Mesodermal cell (in vitro differentiated cells): Measurements from ENCODE around the gene KIF1C.

Source experiments
- H3K27ac ChIP-seq: 2 replicates; pipeline ENCODE4 v1.7.0; 2013; ENCODE audit warnings: mild to moderate bottlenecking, low read depth, low read length, moderate library complexity; ENCODE audit not compliant: severe bottlenecking
- H3K36me3 ChIP-seq: 2 replicates; pipeline ENCODE4 v1.7.1; 2013; ENCODE audit warnings: mild to moderate bottlenecking, low read length, moderate library complexity; ENCODE audit not compliant: control insufficient read depth, insufficient read depth
- H3K4me1 ChIP-seq: one replicate; pipeline ENCODE4 v1.7.1; 2013; ENCODE audit warnings: mild to moderate bottlenecking, low read length; ENCODE audit not compliant: insufficient read depth, control insufficient read depth, poor library complexity, severe bottlenecking
- H3K4me3 ChIP-seq: 2 replicates; pipeline ENCODE4 v1.7.0; 2013; ENCODE audit warnings: low read length, control low read depth, mild to moderate bottlenecking; ENCODE audit not compliant: insufficient read depth, poor library complexity, severe bottlenecking; ENCODE audit errors: extremely low read depth
- H3K9me3 ChIP-seq: 2 replicates; pipeline ENCODE4 v1.7.1; 2013; ENCODE audit warnings: mild to moderate bottlenecking, low read length, moderate library complexity; ENCODE audit not compliant: control insufficient read depth
- WGBS, 2 experiments: methylation state at CpG; one replicate each; pipeline ENCODE4 v1.1.5; 2013; ENCODE audit warnings: missing lambda C conversion rate in 2 of 2; ENCODE audit not compliant: insufficient coverage in 2 of 2; 5-methylcytosine and 5-hydroxymethylcytosine counted together

Gene KIF1C

DNA sequence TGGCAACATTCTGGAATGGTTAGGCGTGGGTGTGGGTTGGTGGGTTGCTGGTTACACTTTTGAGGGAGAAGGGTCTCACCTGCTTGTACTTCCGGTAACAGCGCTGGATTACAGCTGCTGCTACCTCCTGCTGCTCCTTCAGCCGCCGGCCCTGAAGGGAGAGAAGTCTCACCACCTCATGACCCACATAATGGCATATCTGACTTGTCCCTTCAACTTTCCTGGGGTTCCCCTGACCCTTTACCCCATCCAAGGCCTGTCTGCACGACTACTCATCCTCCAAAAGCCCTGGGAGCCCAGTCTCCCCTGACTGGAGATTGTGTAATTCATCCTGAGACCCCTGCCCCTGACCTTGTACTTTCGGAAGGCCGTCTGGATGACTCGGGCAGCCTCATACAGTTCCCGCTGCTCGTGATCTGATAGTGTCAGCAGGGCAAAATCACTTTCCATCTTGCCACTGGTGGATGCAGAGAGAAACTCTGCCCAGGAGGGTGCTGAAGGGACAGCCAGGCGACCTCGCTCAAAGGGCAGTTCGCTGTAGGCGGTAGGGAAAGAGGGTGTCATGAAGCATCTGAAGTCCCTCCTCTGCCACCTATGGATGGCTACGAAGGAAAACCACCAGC lies 28.1 kb upstream of the KIF1C start:
- H3K4me3 ChIP-seq, result peak overlapping the region; percentile 81
- peaks cover 4% of the 10 kb centered on the region for H3K9me3 ChIP-seq
- 86% methylated on average over 16 of the region's 16 CpGs for WGBS, 2 experiments
- H3K36me3 ChIP-seq, result peaks cover 60% of the 10 kb centered on the region
- H3K27ac ChIP-seq, result peak overlapping the region; percentile 97
- peaks cover 10% of the 10 kb centered on the region for H3K4me1 ChIP-seq

DNA sequence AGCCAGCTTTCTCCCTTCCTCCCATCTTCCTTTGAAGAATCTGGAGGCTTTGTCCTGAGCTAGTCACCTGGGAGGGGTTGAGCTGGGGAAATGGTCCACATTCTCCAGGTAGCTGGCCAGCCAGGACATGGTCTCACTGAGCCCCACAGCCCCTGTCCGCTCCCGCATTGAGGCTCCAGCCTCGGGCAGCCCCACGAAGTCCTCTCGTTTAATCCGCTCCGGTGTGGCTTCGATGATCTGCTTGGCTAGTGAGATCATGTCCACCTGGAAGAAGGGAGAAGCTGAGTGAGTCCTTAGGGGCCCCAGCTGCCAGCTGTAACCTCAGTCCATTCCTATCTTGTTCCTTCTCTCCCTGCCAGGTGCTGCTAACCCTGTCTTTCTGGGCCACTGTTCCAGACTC lies 27.5 kb upstream of the KIF1C start:
- no peak overlapping the region for H3K4me3 ChIP-seq
- 96 to 100% methylated on average over 1 to 5 of the region's 8 CpGs for WGBS, 2 experiments
- H3K9me3 ChIP-seq, result peaks cover 1% of the 10 kb centered on the region
- H3K4me1 ChIP-seq, result peaks cover 10% of the 10 kb centered on the region
- H3K36me3 ChIP-seq, result peaks cover 54% of the 10 kb centered on the region
- H3K27ac ChIP-seq, result no peak overlapping the region

DNA sequence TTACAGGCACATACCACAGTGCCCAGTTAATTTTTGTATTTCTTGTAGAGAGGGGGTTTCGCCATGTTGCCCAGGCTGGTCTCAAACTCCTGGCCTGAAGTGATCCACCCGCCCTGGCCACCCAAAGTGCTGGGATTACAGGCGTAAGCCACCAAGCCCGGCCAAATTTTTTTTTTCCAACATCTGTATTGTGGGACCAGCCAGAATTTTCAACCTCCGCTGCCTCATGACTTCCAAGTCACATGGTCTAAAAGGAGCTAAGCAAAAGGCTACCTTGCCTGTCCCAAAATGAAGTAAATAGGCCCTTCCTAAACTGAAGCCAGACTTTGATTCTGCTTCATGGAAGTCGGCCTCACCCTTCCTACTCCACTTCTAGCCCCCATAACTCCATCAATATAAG lies 25.9 kb upstream of the KIF1C start:
- H3K36me3 ChIP-seq, result peaks cover 52% of the 10 kb centered on the region
- H3K4me3 ChIP-seq, result no peak overlapping the region
- no peaks in the 10 kb centered on the region for H3K9me3 ChIP-seq
- peaks cover 6% of the 10 kb centered on the region for H3K4me1 ChIP-seq
- WGBS, 2 experiments, result 84 to 98% methylated on average over 4 to 5 of the region's 6 CpGs
- H3K27ac ChIP-seq, result no peak overlapping the region

GRCh38 chr17:4972322-4972721 lies 25.4 kb upstream of the KIF1C start:
- WGBS, 2 experiments, result 87 to 92% methylated on average over 6 of the region's 12 CpGs
- H3K27ac ChIP-seq, result no peak overlapping the region
- H3K4me1 ChIP-seq, result peaks cover 6% of the 10 kb centered on the region
- H3K9me3 ChIP-seq, result no peaks in the 10 kb centered on the region
- no peak overlapping the region for H3K4me3 ChIP-seq
- H3K36me3 ChIP-seq, result peaks cover 56% of the 10 kb centered on the region

- WGBS, 2 experiments, result 80 to 91% methylated on average over 8 to 12 of the region's 12 CpGs
- Histone ChIP-seq H3K9me3 (no peaks in the 10 kb centered on the region), H3K36me3 (peaks cover 61% of the 10 kb centered on the region), H3K4me3 (no peak overlapping the region), H3K27ac (no peak overlapping the region), H3K4me1 (peaks cover 6% of the 10 kb centered on the region)
Measured at GRCh38 chr17:4972752-4973151, 25.0 kb upstream of the KIF1C start.

DNA sequence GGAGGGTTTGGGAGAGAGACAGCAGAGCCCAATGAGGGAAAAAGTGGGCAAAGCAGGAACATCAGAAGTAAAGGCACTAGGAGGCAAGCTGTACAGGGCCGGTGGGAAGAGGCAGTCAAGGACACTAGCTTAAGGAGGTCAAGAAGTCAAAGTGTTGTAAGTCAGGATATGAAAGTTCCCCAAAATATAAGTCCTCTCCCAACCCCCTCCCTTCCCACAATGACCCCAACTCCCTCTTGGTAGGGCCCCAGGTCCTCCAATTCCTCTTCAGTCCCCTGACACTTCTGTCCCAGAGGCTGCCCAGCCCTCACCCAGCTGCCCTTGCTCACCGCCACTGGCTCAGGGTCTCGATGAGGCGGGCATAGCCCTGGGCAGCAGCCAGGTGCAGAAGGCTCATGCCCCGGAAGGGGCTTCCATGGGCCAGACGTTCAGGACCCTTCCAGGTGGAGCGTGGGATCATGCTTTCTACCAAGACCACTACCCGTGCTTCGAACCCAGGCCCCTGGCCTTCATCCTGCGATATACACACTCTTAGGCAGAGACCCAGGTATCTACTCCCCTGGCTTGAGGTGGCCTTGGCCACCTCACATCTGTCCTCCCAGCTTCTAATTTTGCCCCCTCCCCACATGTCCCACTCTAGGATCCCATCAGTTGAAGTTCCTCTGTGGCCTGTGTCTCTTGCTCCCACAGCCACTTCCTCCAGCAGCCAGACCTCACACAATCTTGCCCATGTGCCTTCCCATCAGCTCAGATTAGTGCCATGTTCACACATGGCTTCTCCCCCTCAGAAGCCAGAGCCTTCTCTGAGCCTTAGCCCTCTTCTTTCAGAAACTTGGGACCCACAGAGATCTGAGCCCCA lies 24.3 kb upstream of the KIF1C start:
- Histone ChIP-seq H3K36me3 (peaks cover 68% of the 10 kb centered on the region), H3K4me1 (peaks cover 6% of the 10 kb centered on the region), H3K9me3 (no peaks in the 10 kb centered on the region), H3K4me3 (no peak overlapping the region), H3K27ac (no peak overlapping the region)
- WGBS, 2 experiments, result 94 to 98% methylated on average over 9 of the region's 10 CpGs

DNA sequence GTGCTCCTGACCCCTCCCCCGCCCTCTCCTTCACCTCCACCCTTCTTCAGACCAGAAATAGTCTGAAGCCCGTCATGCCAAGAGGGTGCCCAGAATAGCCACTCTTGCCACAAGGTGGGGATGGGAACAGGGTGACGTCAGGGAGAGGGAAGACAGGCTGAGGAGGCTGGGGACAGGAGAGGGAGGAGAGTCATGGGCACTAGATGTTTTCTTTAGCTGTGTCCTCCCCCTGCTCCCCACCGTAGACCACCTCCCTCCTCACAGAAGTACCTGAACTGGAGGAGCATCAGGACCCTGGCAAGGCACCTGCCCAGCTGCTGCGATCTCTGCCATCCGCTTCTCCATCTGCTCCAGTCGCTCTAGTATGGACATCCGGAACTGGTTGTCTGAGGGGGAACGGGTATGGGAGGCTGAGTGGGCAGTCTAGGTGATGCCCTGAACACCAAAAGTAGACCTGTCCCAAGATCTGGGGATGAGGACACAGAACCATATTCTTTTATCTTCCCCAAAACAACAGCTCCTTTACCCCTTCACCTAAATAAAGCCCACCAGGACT lies 23.6 kb upstream of the KIF1C start:
- Histone ChIP-seq H3K4me3 (no peak overlapping the region), H3K36me3 (peaks cover 74% of the 10 kb centered on the region), H3K27ac (no peak overlapping the region), H3K9me3 (no peaks in the 10 kb centered on the region), H3K4me1 (peaks cover 6% of the 10 kb centered on the region)
- 97 to 100% methylated on average over 4 to 5 of the region's 9 CpGs for WGBS, 2 experiments

- Histone ChIP-seq H3K9me3 (no peaks in the 10 kb centered on the region), H3K4me3 (no peak overlapping the region), H3K27ac (no peak overlapping the region), H3K36me3 (peaks cover 69% of the 10 kb centered on the region), H3K4me1 (no peaks in the 10 kb centered on the region)
Measured at GRCh38 chr17:4978726-4979125, 19.0 kb upstream of the KIF1C start.

- H3K9me3 ChIP-seq, result no peaks in the 10 kb centered on the region
- peaks cover 59% of the 10 kb centered on the region for H3K36me3 ChIP-seq
- H3K27ac ChIP-seq, result no peak overlapping the region
- H3K4me3 ChIP-seq, result no peak overlapping the region
- H3K4me1 ChIP-seq, result no peaks in the 10 kb centered on the region
- 34 to 58% methylated on average over 3 to 4 of the region's 6 CpGs for WGBS, 2 experiments
Measured at GRCh38 chr17:4980644-4981216, 17.0 kb upstream of the KIF1C start.

DNA sequence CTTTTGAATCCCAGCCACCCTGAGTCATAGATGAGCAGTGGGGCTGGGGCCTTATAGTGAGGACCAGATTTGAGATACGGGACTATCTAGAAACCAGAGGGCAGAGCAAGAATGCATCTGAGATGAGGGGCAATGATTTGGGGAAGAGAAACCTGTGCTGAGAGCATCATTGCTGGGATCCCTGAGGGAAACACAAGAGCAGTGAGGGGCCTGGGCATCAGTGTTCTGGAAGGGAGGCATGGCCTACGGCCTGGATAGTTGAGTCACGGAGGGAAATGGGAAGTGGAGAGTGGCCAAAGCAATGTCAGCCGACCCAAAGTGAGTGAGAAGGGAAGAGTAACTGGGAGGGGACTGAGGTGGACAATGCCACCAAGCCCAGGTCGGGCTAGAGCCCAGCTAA lies 15.4 kb upstream of the KIF1C start:
- 59 to 95% methylated on average over 4 of the region's 5 CpGs for WGBS, 2 experiments
- H3K27ac ChIP-seq, result no peak overlapping the region
- H3K9me3 ChIP-seq, result no peaks in the 10 kb centered on the region
- no peak overlapping the region for H3K4me3 ChIP-seq
- H3K4me1 ChIP-seq, result no peaks in the 10 kb centered on the region
- peaks cover 46% of the 10 kb centered on the region for H3K36me3 ChIP-seq
